GM12864 (cell line): ENCODE data around the gene ARHGEF40.
"Not testable (repeated sequence)": the region's sequence is repeated elsewhere in the genome, so short reads cannot be mapped to it uniquely, and the experiment has no call there.

Source experiments
- DNase-seq: peaks from one replicate; pipeline ENCODE4 v3.0.0-alpha.2; 2011; ENCODE audit warnings: low read depth
- H3K4me3 ChIP-seq: 2 replicates; pipeline ENCODE4 v1.5.1; 2011; ENCODE audit warnings: mild to moderate bottlenecking, low read depth, low read length, control low read depth
- TF ChIP-seq, protein P1 (sequence below): IDR thresholded peaks from 2 replicates; pipeline ENCODE4 v1.5.1; 2011; ENCODE audit warnings: low read depth, mild to moderate bottlenecking, moderate library complexity, low read length, control low read depth, inconsistent platforms; ENCODE audit errors: missing control alignments

Gene ARHGEF40

DNA sequence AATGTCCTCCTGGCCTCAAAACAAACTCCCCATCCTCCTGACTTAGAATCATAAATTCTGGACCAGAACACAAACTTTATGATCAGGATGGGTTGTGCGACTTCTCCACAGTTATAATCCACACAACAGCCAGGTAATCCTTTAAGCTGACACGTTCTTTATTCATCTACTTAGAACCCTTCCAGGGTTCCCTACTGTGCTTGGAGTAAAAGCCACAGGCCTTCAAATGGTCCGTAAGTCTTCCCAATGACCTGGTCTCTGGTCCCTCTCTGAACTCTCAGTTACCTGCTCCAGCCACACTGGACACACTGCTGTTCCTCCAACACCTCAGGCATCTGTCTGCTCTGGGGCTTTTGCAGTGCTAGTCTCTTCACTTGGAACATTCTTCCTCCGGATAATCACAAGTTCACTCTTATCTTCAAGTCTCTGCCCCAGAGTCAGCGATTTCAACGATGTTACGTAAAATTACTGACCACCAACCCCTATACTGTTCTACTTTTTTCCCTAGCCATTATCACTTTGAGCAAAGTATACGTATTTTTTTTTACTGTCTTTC, 29.7 kb upstream of the ARHGEF40 start:
- TF ChIP-seq, protein P1, sequence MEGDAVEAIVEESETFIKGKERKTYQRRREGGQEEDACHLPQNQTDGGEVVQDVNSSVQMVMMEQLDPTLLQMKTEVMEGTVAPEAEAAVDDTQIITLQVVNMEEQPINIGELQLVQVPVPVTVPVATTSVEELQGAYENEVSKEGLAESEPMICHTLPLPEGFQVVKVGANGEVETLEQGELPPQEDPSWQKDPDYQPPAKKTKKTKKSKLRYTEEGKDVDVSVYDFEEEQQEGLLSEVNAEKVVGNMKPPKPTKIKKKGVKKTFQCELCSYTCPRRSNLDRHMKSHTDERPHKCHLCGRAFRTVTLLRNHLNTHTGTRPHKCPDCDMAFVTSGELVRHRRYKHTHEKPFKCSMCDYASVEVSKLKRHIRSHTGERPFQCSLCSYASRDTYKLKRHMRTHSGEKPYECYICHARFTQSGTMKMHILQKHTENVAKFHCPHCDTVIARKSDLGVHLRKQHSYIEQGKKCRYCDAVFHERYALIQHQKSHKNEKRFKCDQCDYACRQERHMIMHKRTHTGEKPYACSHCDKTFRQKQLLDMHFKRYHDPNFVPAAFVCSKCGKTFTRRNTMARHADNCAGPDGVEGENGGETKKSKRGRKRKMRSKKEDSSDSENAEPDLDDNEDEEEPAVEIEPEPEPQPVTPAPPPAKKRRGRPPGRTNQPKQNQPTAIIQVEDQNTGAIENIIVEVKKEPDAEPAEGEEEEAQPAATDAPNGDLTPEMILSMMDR, result no peak
- no peak for DNase-seq
- no peak overlapping the region for H3K4me3 ChIP-seq

DNA sequence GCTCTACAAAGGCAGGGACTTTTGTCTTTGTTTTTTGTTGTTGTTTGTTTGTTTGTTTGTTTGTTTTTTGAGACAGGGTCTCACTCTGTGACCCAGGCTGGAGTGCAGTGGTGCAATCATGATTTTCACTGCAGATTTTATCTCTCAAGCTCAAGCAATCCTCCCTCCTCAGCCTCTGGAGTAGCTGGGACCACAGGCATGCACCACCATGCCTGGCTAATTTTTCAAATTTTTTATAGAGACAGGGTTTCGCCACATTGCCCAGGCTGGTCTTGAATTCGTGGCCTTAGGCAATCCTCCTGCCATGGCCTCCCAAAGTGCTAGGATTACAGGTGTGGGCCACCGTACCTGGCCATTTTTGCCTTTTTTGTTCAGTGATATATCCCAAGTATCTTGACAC, 29.2 kb upstream of the ARHGEF40 start:
- H3K4me3 ChIP-seq, DNase-seq: not testable (repeated sequence)

DNA sequence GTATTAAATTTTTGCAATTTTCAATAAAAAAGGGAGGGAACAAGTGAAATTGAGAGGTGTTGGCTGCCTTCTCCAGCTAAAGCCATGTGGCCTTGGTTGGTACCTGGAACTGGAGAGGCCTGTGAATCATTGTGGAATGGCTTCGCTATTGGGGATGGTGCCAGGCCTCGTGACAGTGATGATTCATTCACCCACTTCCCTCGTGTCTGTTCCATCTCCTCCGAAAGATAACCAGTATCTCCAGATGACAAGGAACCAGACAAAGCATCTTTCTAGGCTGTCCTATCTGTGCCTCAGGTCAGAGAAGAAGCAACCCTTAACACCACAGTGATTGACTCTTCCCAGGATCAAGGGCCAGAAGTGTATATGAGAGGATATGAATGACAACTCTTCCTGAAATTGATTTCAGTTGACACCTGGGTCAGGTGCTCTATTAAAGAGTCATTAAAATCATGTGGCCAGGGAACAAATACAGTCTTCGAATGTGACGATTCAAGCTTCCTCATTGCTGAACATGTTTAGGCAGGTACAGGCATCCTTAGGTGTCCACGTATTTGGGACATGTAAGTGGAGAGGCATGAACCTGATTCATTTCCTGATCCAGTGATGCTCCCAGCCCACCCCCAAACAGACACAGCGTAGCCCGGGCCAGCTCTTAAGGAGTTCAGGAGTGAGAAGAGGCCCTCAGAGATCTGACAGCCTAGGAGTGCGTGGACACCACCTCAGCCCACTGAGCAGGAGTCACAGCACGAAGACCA, 28.2 kb upstream of the ARHGEF40 start, which contains the start of gene RNASE7:
RNASE7 (plus strand) TSS at position 687 of the 758 bp plus-strand sequence. CDS start 631 bp downstream, outside the sequence.
- TF ChIP-seq, protein P1, result no peak
- no peak within 1 kb of the TSS for H3K4me3 ChIP-seq
- no peak for DNase-seq

DNA sequence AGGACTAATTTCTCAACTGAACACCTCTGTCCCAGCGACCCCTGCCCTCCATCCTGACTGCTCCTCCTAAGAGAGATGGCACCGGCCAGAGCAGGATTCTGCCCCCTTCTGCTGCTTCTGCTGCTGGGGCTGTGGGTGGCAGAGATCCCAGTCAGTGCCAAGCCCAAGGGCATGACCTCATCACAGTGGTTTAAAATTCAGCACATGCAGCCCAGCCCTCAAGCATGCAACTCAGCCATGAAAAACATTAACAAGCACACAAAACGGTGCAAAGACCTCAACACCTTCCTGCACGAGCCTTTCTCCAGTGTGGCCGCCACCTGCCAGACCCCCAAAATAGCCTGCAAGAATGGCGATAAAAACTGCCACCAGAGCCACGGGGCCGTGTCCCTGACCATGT, 27.2 kb upstream of the ARHGEF40 start:
- no peak overlapping the region for H3K4me3 ChIP-seq
- TF ChIP-seq, protein P1, result no peak
- DNase-seq, result no peak

DNA sequence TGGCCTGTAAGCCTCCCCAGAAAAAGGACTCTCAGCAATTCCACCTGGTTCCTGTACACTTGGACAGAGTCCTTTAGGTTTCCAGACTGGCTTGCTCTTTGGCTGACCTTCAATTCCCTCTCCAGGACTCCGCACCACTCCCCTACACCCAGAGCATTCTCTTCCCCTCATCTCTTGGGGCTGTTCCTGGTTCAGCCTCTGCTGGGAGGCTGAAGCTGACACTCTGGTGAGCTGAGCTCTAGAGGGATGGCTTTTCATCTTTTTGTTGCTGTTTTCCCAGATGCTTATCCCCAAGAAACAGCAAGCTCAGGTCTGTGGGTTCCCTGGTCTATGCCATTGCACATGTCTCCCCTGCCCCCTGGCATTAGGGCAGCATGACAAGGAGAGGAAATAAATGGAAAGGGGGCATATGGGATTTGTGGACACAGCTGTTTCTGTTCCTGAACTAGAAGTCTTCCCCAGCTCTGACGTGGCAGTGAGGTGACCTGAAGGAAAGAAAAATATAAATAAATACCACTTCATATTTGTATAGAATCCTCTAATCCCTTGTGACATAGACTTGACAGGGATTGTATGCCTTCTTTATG, 26.6 kb upstream of the ARHGEF40 start:
- TF ChIP-seq, protein P1, result no peak
- H3K4me3 ChIP-seq, result no peak overlapping the region
- DNase-seq, result no peak

DNA sequence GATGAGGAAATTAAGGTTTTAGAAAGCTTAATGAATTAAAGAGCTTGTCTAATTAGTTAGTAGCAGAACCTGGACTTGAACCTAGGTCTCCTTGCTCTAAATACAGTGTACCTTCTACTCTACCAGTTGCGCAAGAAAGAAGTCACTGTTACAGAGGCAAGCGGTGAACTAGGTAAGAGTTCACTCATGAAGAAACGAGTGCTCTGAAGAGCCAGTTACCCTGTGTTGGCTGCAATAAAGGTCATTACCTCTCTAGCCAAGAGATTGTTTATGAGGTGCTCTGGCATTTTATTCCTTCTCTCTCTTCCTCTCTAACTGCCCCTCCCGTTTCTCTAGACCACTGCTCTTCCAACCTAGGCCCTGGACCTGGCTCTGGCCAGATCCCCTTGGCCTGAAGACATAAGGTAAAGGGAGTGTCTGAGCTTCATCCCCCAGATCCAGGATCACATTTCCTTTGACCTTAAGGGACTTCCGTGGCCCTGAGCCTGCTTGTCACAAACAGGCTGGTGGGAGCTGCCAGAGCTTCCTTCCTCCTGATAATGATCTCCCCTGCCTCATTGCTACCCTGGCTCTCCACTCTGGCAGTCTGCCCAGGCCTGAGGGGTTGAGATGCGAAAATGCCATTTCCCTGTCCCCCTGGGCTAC, 26.0 kb upstream of the ARHGEF40 start:
- TF ChIP-seq, protein P1, result no peak
- no peak for DNase-seq
- no peak overlapping the region for H3K4me3 ChIP-seq

DNA sequence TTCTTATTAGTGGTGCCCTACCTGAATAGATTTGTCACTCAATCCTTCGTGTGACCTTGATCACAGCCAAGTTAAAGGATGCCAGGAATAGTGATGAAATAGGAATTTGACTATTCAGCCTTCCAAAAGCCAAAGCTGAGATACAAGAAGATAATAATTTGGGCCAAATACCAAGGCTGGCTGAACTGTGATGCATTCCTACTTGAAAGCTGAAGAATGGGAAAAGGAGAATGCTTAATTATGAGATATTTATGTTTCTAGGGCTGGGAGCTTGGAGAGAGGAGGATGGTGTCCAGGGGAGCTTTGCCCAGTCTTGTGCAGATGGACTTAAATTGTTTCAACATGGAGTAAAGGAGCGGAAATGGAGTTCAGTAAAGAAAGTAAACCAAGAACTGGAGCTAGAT, 22.7 kb upstream of the ARHGEF40 start:
- TF ChIP-seq, protein P1, result no peak
- no peak for DNase-seq
- H3K4me3 ChIP-seq, result no peak overlapping the region
